Astrocyte (in vitro differentiated cells and primary cell): Measurements from ENCODE around the gene ATG16L1. TPM values are rescaled to one million over a fixed set of nuclear protein-coding genes. Genes with fewer than 3 reads are reported as not detected.

Source experiments
- DNase-seq: peaks from one replicate; pipeline ENCODE4 v3.0.0-alpha.2; 2010; ENCODE audit warnings: low read depth
- FAIRE-seq: peaks from 2 replicates; lab custom pipeline; 2011; peaks lifted over from hg19 to GRCh38; lab: Jason Lieb, UNC
- H2AFZ ChIP-seq: 2 replicates; pipeline ENCODE4 v1.6.0; 2012; ENCODE audit warnings: low read depth, low read length, inconsistent platforms
- H3K27ac ChIP-seq: 2 replicates; pipeline ENCODE4 v1.5.1; 2011; ENCODE audit warnings: low read depth, low read length, inconsistent platforms
- H3K27me3 ChIP-seq: 2 replicates; pipeline ENCODE4 v1.6.0; 2011; ENCODE audit warnings: low read length, inconsistent platforms; ENCODE audit not compliant: insufficient read depth
- H3K36me3 ChIP-seq: 2 replicates; pipeline ENCODE4 v1.5.1; 2011; ENCODE audit warnings: low read length, inconsistent platforms; ENCODE audit not compliant: insufficient read depth
- H3K4me1 ChIP-seq: 2 replicates; pipeline ENCODE4 v1.5.1; 2011; ENCODE audit warnings: low read length, inconsistent platforms; ENCODE audit not compliant: insufficient read depth
- H3K4me2 ChIP-seq: 2 replicates; pipeline ENCODE4 v1.6.0; 2012; ENCODE audit warnings: low read length, inconsistent platforms
- H3K4me3 ChIP-seq: 2 replicates; pipeline ENCODE4 v1.5.1; 2011; ENCODE audit warnings: low read depth, mild to moderate bottlenecking, low read length, inconsistent platforms; ENCODE audit not compliant: insufficient read depth
- H3K79me2 ChIP-seq: 2 replicates; pipeline ENCODE4 v1.6.0; 2012; ENCODE audit warnings: mild to moderate bottlenecking, low read length, inconsistent platforms; ENCODE audit not compliant: insufficient read depth
- H3K9ac ChIP-seq: 2 replicates; pipeline ENCODE4 v1.6.0; 2012; ENCODE audit warnings: mild to moderate bottlenecking, low read length, inconsistent platforms
- H3K9me3 ChIP-seq: 2 replicates; pipeline ENCODE4 v1.5.1; 2012; ENCODE audit warnings: low read depth, mild to moderate bottlenecking, low read length, inconsistent platforms; ENCODE audit not compliant: insufficient read depth
- H4K20me1 ChIP-seq: 2 replicates; pipeline ENCODE4 v1.6.0; 2012; ENCODE audit warnings: low read length, inconsistent platforms; ENCODE audit not compliant: insufficient read depth
- H3K27ac Mint-ChIP-seq: one replicate; pipeline ENCODE4 v1.8.0; 2021; ENCODE audit warnings: mild to moderate bottlenecking, mixed read lengths; ENCODE audit not compliant: unreplicated experiment
- H3K27me3 Mint-ChIP-seq: one replicate; pipeline ENCODE4 v1.8.0; 2021; ENCODE audit warnings: low read depth, mixed read lengths; ENCODE audit not compliant: unreplicated experiment
- H3K36me3 Mint-ChIP-seq: one replicate; pipeline ENCODE4 v1.8.0; 2021; ENCODE audit warnings: low read depth, mixed read lengths; ENCODE audit not compliant: unreplicated experiment
- H3K4me1 Mint-ChIP-seq: one replicate; pipeline ENCODE4 v1.8.0; 2021; ENCODE audit warnings: low read depth, mixed read lengths; ENCODE audit not compliant: unreplicated experiment
- H3K4me3 Mint-ChIP-seq: one replicate; pipeline ENCODE4 v1.8.0; 2021; ENCODE audit warnings: mild to moderate bottlenecking, moderate library complexity, mixed read lengths; ENCODE audit not compliant: unreplicated experiment
- H3K9me3 Mint-ChIP-seq: one replicate; pipeline ENCODE4 v1.8.0; 2021; ENCODE audit warnings: mild to moderate bottlenecking, mixed read lengths; ENCODE audit not compliant: unreplicated experiment
- EZH2 ChIP-seq: IDR thresholded peaks from 2 replicates; pipeline ENCODE4 v1.6.1; 2012; ENCODE audit warnings: mild to moderate bottlenecking, low read length, inconsistent platforms; ENCODE audit not compliant: insufficient read depth
- total RNA-seq: library from RNA; stranded (reverse); gene quantifications from 2 replicates; pipeline ENCODE4 v1.2.1, GENCODE V29; 2021
- TF ChIP-seq, protein P1 (sequence below): IDR thresholded peaks from 2 replicates; pipeline ENCODE4 v1.5.1; 2011; ENCODE audit warnings: low read depth, mild to moderate bottlenecking, inconsistent platforms, low read length, moderate library complexity; ENCODE audit not compliant: insufficient read depth

Gene ATG16L1
- total RNA-seq, 1 donor from 2014 or later: 31.6 TPM

DNA sequence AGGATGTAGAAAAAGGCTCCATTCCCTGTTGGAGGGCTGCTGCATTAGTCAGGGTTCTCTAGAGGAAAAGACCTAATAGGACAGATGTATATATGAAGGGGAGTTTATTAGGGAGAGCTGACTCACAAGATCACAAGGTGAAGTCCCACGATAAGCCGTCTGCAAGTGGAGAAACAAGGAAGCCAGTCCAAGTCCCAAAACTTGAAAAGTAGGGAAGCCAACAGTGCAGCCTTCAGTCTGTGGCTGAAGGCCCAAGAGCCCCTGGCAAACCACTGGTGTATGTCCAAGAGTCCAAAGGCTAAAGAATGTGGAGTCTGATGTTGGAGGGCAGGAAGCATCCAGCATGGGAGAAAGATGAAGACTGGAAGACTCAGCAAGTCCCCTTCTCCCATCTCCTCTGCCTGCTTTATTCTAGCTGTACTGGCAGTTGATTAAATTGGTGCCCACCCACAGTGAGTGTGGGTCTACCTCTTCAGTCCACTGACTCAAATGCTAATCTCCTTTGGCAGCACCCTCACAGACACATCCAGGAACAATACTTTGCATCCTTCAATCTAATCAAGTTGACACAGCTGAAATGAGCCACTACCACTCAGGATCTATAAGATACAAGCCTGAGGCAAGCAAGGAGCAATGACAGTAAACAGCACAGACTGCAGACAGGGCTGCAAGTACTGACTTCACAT lies 30.0 kb upstream of the ATG16L1 start:
- Mint-ChIP-seq H3K4me3 (no peak overlapping the region), H3K9me3 (peaks cover 3% of the 10 kb centered on the region), H3K27me3 (peaks cover 17% of the 10 kb centered on the region), H3K4me1 (no peaks in the 10 kb centered on the region), H3K27ac (no peak overlapping the region), H3K36me3 (no peaks in the 10 kb centered on the region)
- DNase-seq (peak; percentile 23), FAIRE-seq (no peak)
- Histone ChIP-seq H3K9ac (no peak overlapping the region), H3K4me1 (no peaks in the 10 kb centered on the region), H2AFZ (no peak overlapping the region), H3K4me3 (no peak overlapping the region), H3K27ac (no peak overlapping the region), H3K36me3 (no peaks in the 10 kb centered on the region), H3K4me2 (no peak overlapping the region), H4K20me1 (no peaks in the 10 kb centered on the region), H3K27me3 (peaks cover 3% of the 10 kb centered on the region), H3K79me2 (no peaks in the 10 kb centered on the region), H3K9me3 (no peaks in the 10 kb centered on the region)
- TF ChIP-seq, protein P1, sequence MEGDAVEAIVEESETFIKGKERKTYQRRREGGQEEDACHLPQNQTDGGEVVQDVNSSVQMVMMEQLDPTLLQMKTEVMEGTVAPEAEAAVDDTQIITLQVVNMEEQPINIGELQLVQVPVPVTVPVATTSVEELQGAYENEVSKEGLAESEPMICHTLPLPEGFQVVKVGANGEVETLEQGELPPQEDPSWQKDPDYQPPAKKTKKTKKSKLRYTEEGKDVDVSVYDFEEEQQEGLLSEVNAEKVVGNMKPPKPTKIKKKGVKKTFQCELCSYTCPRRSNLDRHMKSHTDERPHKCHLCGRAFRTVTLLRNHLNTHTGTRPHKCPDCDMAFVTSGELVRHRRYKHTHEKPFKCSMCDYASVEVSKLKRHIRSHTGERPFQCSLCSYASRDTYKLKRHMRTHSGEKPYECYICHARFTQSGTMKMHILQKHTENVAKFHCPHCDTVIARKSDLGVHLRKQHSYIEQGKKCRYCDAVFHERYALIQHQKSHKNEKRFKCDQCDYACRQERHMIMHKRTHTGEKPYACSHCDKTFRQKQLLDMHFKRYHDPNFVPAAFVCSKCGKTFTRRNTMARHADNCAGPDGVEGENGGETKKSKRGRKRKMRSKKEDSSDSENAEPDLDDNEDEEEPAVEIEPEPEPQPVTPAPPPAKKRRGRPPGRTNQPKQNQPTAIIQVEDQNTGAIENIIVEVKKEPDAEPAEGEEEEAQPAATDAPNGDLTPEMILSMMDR: no peak
- TF ChIP-seq EZH2: no peak

DNA sequence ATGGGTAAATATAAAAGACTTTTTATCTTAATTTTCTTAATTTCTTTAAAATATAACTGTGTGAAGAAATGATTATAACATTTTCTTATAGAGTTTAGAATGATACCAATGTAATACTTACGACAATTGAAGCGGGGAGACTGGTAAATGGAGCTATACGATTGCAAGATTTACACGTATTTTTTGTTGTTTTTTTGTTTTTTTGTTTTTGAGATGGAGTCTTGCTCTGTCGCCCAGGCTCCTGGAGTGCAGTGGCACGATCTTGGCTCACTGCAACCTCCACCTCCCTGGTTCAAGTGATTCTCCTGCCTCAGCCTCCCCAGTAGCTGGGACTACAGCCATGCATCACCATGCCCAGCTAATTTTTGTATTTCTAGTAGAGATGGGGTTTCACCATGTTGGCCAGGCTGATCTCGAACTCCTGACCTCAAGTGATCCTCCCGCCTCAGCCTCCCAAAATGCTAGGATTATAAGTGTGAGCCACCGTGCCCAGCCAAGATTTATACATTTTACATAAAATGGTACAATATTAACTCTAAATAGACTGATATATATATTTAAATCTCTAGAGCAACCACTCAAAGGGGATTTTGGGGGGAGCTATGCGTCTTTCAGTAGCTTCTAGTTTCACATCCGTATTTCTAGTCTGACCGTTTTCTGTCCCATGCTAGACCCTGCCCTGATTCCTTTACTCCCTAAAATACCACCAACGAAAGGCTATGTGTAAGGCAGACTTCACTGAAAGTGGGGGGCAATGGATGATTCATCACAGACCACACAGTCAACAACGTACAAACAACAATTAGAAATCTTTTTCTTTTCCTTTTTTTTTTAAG lies 28.2 kb upstream of the ATG16L1 start:
- H3K36me3 Mint-ChIP-seq: no peaks in the 10 kb centered on the region
- no peaks in the 10 kb centered on the region for H3K4me1 Mint-ChIP-seq
- H3K4me2 ChIP-seq: no peak overlapping the region
- no peak for FAIRE-seq
- H3K79me2 ChIP-seq: no peaks in the 10 kb centered on the region
- H3K27me3 ChIP-seq: peaks cover 10% of the 10 kb centered on the region
- no peaks in the 10 kb centered on the region for H4K20me1 ChIP-seq
- no peak for TF ChIP-seq EZH2
- TF ChIP-seq, protein P1: no peak
- H3K4me1 ChIP-seq: no peaks in the 10 kb centered on the region
- no peak overlapping the region for H3K27ac Mint-ChIP-seq
- H3K4me3 ChIP-seq: no peak overlapping the region
- H3K36me3 ChIP-seq: no peaks in the 10 kb centered on the region
- peaks cover 24% of the 10 kb centered on the region for H3K27me3 Mint-ChIP-seq
- no peak overlapping the region for H3K27ac ChIP-seq
- H2AFZ ChIP-seq: no peak overlapping the region
- no peaks in the 10 kb centered on the region for H3K9me3 ChIP-seq
- H3K9ac ChIP-seq: no peak overlapping the region
- H3K9me3 Mint-ChIP-seq: peaks cover 3% of the 10 kb centered on the region
- H3K4me3 Mint-ChIP-seq: no peak overlapping the region
- DNase-seq: no peak
